Liver (tissue), 3 donors: ENCODE results near the gene TLK2.

Experiments
- CTCF ChIP-seq: fragments of 150-350 bp; IDR thresholded peaks from 2 replicates; pipeline ENCODE4 v1.5.1; 2017; ENCODE audit warnings: improper control_type of control experiment, low read depth, low read length; ENCODE audit not compliant: missing input control
- FOXA2 ChIP-seq: IDR thresholded peaks from 2 replicates; pipeline ENCODE4 v1.6.1; 2016; ENCODE audit warnings: antibody characterized with exemption
- GABPA ChIP-seq, 2 donors: IDR thresholded peaks in 1 of 2; conservative IDR thresholded peaks in 1 of 2; 2 replicates each; pipeline ENCODE4 v1.6.1; 2016; ENCODE audit warnings: antibody characterized with exemption in 2 of 2, mild to moderate bottlenecking in 1 of 2, moderate library complexity in 1 of 2
- JUND ChIP-seq, 2 donors: IDR thresholded peaks; 2 replicates each; pipeline ENCODE4 v1.6.1; 2016; ENCODE audit warnings: antibody characterized with exemption in 2 of 2
- RAD21 ChIP-seq, 2 donors: IDR thresholded peaks; 2 replicates each; pipeline ENCODE4 v1.6.1; 2016; ENCODE audit warnings: antibody characterized with exemption in 2 of 2, mild to moderate bottlenecking in 2 of 2
- RXRA ChIP-seq, 2 donors: IDR thresholded peaks; 2 replicates each; pipeline ENCODE4 v1.6.1; 2017 to 2018; ENCODE audit warnings: antibody characterized with exemption in 2 of 2, mild to moderate bottlenecking in 1 of 2
- YY1 ChIP-seq: IDR thresholded peaks from 2 replicates; pipeline ENCODE4 v1.6.1; 2016; ENCODE audit warnings: antibody characterized with exemption, mild to moderate bottlenecking
- ZBTB33 ChIP-seq: IDR thresholded peaks from 2 replicates; pipeline ENCODE4 v1.6.1; 2016; ENCODE audit warnings: antibody characterized with exemption
- TF ChIP-seq, protein P1 (sequence below): IDR thresholded peaks from 2 replicates; pipeline ENCODE4 v1.6.1; 2016; ENCODE audit warnings: antibody characterized with exemption
- TF ChIP-seq, protein P2 (sequence below): IDR thresholded peaks from 2 replicates; pipeline ENCODE4 v1.6.1; 2016; ENCODE audit warnings: antibody characterized with exemption
- donor health status: healthy.
- donor health status: healthy.

DNA sequence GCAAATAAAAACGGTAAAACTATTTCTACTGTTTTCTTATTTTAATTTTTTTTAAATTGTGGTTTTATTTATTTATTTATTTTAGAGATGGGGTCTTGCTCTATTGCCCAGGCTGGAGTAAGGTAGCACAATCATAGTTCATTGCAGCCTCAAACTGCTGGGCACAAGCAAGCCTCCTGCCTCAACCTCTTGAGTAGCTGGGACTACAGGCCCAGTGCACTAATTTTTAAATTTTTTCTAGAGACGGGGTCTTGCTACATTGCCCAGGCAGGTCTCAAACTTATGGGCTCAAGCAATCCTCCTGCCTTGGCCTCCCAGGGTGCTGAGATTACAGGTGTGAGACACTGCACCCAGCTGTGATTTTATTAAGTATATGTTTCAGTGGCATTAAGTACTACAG is 102.3 kb downstream of the TLK2 start:
- TF ChIP-seq CTCF (no peak), FOXA2 (no peak), RAD21 (IDR thresholded peaks at IDR 0.05) (no peak), ZBTB33 (no peak), JUND (IDR thresholded peaks at IDR 0.05) (no peak), GABPA (IDR thresholded peaks at IDR 0.05 in 1 of 2, conservative IDR thresholded peaks at IDR 0.05 in 1 of 2) (no peak), YY1 (no peak), RXRA (IDR thresholded peaks at IDR 0.05) (no peak)
- TF ChIP-seq, protein P1, sequence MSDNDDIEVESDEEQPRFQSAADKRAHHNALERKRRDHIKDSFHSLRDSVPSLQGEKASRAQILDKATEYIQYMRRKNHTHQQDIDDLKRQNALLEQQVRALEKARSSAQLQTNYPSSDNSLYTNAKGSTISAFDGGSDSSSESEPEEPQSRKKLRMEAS: no peak
- TF ChIP-seq, protein P2, sequence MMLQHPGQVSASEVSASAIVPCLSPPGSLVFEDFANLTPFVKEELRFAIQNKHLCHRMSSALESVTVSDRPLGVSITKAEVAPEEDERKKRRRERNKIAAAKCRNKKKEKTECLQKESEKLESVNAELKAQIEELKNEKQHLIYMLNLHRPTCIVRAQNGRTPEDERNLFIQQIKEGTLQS: no peak
